ENCODE data around the gene CADPS.

The CADPS gene

GRCh38 chr3:62749130-62749529 is 126.1 kb downstream of the CADPS start:
- DNase-seq (ENCODE audit: low spot score), result no peak

DNA sequence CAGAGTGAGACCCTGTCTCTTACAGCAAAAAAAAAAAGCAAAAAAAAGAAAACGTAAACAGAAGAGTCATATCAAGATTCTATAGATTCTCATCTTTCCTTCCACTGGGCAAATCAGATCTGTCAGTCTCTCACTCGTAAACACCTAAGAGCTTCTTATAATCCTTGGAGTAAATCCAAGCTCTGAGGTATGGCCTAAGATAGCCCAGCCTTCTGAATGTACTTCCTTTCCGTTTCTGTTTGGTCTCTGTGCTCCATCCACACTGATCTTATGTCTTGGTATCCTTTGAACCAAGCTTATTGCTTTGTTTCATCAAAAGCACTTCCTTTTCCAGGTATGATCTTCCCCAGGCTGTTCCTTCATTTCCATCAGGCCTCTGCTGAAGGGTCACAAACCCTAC is 137.8 kb downstream of the CADPS start:
- DNase-seq (ENCODE audit: low spot score), result no peak

- no peak for DNase-seq (ENCODE audit: low spot score)
Observed at GRCh38 chr3:62735510-62735909, 139.7 kb downstream of the CADPS start.

DNA sequence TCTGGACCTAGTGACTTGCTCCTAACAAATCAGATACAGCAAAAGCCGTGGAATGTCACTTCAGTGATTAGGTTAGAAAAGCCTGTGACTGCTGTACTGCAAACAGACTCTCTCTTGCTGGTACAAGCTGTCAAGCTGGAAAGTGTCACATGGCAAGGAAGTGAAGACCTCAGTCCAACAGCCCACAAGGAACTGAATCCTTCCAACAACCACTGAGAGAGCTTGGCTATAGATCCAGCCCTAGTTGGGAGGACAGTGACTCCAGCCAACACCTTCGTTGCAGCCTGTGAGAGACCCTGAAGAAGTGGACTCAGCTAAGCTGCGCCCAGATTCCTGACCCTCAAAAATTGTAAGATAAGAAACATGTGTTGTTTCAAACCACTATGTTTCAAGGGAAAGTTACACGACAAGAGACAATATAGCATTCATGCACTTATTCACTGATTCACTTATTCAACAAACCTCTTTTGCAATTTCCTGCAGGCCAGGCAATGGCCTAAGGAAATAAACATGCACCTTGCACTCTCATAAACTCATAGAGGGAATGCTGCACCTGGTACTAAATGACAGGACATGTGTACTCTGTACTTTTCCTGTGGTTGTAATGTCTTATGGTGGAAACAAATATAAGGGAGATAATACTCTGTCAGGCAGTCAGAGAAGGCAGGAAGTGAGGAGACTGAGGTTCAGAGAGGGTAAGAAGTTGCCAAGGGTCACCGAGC is 142.9 kb downstream of the CADPS start:
- DNase-seq (ENCODE audit: low spot score), result no peak

DNA sequence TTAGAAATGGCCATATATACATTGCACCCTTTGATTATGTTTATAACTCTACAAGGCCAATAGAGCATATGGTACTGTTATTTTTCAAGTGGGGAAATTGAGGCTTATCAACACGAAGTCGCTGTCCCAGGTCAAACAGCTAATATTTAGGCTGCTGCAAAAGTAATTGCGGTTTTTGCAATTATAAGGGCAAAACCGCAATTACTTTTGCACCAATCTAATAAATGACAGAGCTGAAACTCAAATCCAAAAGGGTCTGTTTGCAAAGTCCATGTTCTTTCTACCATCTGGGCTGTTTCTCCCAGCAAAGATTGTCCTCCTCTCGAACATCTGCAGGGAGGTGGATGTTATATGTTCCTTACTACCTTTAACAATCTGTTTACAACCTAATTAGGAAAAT is 147.2 kb downstream of the CADPS start:
- no peak for DNase-seq (ENCODE audit: low spot score)

- DNase-seq (ENCODE audit: low spot score), result peak; percentile 5
Observed at GRCh38 chr3:62727536-62727935, 147.7 kb downstream of the CADPS start.

DNA sequence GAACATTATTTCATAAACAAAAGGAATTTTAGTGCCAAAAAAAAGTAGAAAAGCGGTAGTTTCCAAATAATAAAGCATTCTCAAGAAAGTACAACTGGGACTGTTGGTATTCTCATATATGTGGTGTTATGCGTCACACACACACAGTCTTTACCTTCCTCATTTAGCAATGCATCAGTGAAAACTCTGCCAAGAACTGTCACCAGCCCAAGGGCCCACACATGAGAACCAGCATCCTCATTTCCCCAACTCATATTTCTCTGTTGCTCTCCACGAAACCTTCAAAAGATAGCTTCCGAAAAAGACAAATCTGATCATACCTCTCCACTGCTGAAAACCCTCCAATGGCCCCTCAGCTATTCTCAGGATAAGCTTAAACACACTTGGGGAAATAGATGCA is 150.7 kb downstream of the CADPS start:
- DNase-seq (ENCODE audit: low spot score), result no peak

- DNase-seq (ENCODE audit: low spot score), result no peak
Observed at GRCh38 chr3:62723914-62724217, 151.3 kb downstream of the CADPS start.

GRCh38 chr3:62723166-62723913 is 151.9 kb downstream of the CADPS start:
- DNase-seq (ENCODE audit: low spot score), result no peak

DNA sequence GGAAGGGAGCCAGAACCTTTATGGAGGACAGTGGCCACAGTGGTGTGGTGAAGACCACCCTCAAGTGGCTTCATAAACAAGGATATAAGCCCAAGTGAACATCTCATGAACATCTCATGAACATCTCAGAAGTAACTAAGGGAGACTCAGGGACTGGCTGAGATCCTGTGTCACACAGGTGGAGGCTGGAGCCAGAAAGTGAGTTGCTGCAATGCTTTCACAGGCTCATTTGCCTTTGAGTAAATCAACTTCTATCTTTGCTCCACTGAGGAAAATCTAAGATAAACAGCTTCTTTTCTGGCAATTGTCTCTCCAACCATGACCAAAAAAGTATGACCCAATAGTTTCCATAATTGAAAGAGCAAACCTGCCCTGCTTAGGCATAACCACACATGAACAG is 152.9 kb downstream of the CADPS start:
- no peak for DNase-seq (ENCODE audit: low spot score)

DNA sequence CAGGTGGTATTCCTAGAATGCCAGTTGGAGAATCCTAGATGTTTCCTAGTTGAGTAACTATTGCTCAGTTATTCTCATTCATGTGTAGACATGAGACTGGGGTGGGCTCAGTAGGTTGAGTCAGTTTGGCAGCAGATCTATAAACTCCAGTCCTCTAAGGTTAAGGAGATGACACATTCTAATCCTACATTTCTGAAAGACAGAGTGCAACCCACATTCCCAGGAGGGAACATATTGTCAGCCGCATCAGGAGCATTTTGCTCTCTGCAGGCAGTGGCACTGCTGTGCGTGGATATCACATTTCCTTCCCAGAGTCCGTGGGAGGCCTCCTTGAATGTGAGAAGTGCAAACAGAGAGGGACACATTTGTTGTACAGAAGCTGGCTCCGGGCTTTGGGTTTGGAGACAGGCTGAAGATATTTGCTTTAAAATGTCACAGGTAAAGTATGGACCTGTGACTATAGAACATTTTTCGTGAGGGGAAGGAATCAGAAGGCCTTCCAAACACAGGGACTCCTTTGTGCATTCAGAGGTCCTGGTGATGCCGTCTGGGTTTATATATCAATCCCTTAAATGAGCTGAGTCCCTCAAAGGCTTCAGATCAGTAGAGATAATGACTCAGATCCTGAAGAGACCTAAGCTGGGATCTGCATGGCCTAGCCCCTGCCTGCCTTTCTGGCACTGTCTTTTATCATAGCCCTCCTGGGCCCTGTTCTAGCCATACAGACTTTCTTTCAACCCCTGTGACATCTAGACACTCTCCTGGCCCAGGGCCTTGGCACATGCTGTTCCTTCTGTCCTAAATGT is 156.5 kb downstream of the CADPS start:
- no peak for DNase-seq (ENCODE audit: low spot score)

GRCh38 chr3:62718011-62718410 is 157.2 kb downstream of the CADPS start:
- no peak for DNase-seq (ENCODE audit: low spot score)

GRCh38 chr3:62712746-62713145 is 162.5 kb downstream of the CADPS start:
- DNase-seq (ENCODE audit: low spot score), result no peak

GRCh38 chr3:62710751-62711150 is 164.5 kb downstream of the CADPS start:
- no peak for DNase-seq (ENCODE audit: low spot score)

DNA sequence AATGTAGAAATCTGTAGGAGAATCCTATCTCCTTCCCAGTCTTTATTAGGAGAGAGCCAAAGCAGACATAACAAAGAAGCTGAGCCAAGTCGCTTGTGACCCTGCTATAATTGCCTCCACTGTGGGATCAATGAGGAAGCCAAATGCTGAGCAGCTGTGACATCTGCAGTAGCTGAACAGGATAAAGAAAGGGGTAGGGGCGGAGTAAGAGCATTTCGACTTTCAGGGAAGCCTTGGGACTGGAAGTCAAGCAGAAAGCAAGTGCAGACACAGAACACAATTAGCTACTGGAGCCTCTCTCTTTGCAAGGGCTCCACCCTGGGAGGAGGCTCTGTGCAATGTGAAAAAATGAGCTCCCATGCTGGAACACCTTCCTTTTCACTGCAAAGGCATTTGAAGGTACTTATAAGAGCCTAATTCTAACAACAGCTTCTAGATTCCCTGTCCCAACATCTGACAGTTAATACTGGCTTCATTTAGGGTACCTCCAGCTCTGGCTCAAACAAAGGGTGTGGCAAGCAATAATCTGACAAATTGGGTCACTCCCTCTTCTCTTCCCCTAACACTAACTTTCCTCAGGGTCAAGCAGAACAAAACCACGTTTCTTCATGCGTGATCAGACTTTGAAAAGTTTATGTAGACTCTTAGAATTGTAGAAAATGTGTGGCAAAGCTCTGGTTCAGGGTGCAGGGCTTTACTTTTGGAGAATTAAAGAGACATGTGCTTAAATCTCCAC is 166.4 kb downstream of the CADPS start:
- DNase-seq (ENCODE audit: low spot score), result no peak

- no peak for DNase-seq (ENCODE audit: low spot score)
Observed at GRCh38 chr3:62705721-62706120, 169.5 kb downstream of the CADPS start.

- DNase-seq (ENCODE audit: low spot score), result no peak
Observed at GRCh38 chr3:62703451-62704167, 171.6 kb downstream of the CADPS start.

GRCh38 chr3:62700357-62700756 is 174.9 kb downstream of the CADPS start:
- no peak for DNase-seq (ENCODE audit: low spot score)

DNA sequence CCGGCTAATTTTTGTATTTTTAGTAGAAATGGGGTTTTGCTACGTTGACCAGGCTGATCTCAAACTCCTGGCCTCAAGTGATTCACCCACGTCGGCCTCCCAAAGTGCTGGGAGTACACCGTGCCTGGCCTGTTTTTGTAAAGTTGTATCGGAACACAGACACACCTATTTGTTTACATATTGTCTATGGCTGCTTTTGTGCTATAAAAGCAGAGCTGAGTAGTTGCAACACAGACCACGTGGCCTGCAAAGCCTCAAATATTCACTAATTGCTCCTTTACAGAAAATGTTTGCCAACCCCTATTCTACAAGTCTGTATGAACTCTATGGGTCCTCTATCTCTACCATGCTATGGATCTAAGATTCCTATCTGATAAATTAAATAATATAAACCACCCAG is 175.5 kb downstream of the CADPS start:
- no peak for DNase-seq (ENCODE audit: low spot score)

DNA sequence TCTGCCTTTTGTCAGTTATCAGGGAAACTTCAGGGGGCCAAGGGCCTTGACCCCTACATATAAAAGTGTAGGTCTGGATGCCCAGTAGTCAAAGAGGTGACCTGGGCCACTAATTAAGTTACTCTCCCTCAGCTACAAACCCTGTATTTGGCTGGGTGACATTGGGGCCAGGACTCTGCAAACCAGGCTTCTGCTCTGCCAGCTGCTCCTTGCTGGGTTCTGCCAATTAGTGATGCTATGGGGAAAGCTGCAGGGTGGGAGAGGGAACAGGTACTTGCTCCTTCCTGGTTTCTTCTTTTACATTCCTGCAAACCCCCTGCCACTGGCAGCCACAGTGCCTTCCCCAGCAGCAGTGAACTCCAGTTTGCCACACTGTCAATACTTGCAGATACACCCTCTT is 179.2 kb downstream of the CADPS start:
- no peak for DNase-seq (ENCODE audit: low spot score)

DNA sequence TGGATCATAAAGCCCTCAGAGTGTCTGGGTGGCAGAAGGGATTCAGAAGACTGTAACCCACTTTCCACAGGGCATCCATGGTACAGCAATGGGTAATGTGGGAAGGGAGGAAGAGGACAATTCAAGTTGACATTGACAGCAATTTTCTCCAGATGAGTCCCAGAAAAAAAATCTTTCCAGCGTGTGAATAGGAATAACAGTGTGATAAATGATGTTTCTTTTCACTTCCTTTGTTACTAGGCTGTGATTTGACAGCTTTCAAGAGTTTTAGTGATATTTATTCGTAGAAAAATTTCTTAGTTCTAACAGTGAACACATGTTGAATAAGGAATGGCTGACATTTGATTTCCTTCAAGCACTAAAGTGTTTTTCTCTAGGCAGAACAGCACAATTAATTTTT is 186.4 kb downstream of the CADPS start:
- DNase-seq (ENCODE audit: low spot score), result no peak

- DNase-seq (ENCODE audit: low spot score), result no peak
Observed at GRCh38 chr3:62688050-62688449, 187.2 kb downstream of the CADPS start.

Data from kidney capillary endothelial cell (primary cell).